ENCODE measurements around the gene TAAR2. TPM values are rescaled to one million over a fixed set of nuclear protein-coding genes. Genes with fewer than 3 reads are reported as not detected.

The TAAR2 gene
- not detected in 2 replicates for total RNA-seq

GRCh38 chr6:132624175-132624574, at the start of gene TAAR2:
Gene TAAR2 (minus strand): TSS chr6:132624275. CDS start chr6:132624275, 0 bp downstream.

GRCh38 chr6:132659082-132659481, 35.0 kb upstream of the TAAR2 start, which contains the start of gene TAAR1:
Gene TAAR1 (minus strand): TSS chr6:132659182. CDS start chr6:132646003, 13,179 bp downstream.

GRCh38 chr6:132589454-132589853, 34.6 kb downstream of the TAAR2 start, which contains the start of gene TAAR5:
Gene TAAR5 (minus strand): TSS chr6:132589741. CDS start chr6:132589686, 55 bp downstream.

GRCh38 chr6:132570221-132570777, 53.8 kb downstream of the TAAR2 start, which contains the start of gene TAAR6:
Gene TAAR6 (plus strand): TSS chr6:132570322. CDS start chr6:132570322, 0 bp downstream.

Other genes with a start within 250 kb of the TAAR2 start
- gene MOXD1, start 222.8 kb downstream of the TAAR2 start, total RNA-seq, result 0.13 and 0.16 TPM in 2 replicates
- 13.9 and 46.1 TPM in 2 replicates for gene STX7, start 111.2 kb downstream of the TAAR2 start, total RNA-seq
- gene TAAR9, start 86.0 kb downstream of the TAAR2 start, total RNA-seq, result not detected in 2 replicates
- gene TAAR8, start 71.6 kb downstream of the TAAR2 start, total RNA-seq, result not detected in 2 replicates
- not detected in 2 replicates for gene TAAR6, start 54.0 kb downstream of the TAAR2 start, total RNA-seq
- not detected in 2 replicates for gene TAAR5, start 34.5 kb downstream of the TAAR2 start, total RNA-seq
- not detected in 2 replicates for gene TAAR1, start 34.9 kb upstream of the TAAR2 start, total RNA-seq
- 0.06 TPM in 1 of 2 replicates, not detected in the other for gene VNN1, start 89.8 kb upstream of the TAAR2 start, total RNA-seq
- not detected in 2 replicates for gene VNN2, start 133.6 kb upstream of the TAAR2 start, total RNA-seq
- 9.6 and 12.8 TPM in 2 replicates for gene SLC18B1, start 174.4 kb upstream of the TAAR2 start, total RNA-seq
- 1,079 and 1,164 TPM in 2 replicates for gene RPS12, start 190.3 kb upstream of the TAAR2 start, total RNA-seq

Data from bladder microvascular endothelial cell (primary cell).